Vagina (tissue), 2 donors: Measurements from ENCODE around the gene KRT71.

Experiments used
- CTCF ChIP-seq, 3 experiments: fragments of 450-650 bp in 2 of 3; fragments of 200-600 bp in 1 of 3; sonication (generic) in 1 of 3; IDR thresholded peaks; one replicate each; pipeline ENCODE4 v1.5.1; 2017 to 2019; ENCODE audit warnings: antibody characterized with exemption in 3 of 3, mild to moderate bottlenecking in 2 of 3, moderate library complexity in 2 of 3
- POLR2A ChIP-seq, 2 donors: fragments of 450-650 bp; IDR thresholded peaks; one replicate each; pipeline ENCODE4 v1.6.1; 2017; ENCODE audit warnings: antibody characterized with exemption in 2 of 2, mild to moderate bottlenecking in 2 of 2, moderate library complexity in 2 of 2
- POLR2AphosphoS5 ChIP-seq, 2 donors: sonication (generic); formaldehyde crosslinking; IDR thresholded peaks; one replicate each; pipeline ENCODE4 v1.9.0; 2017; ENCODE audit warnings: antibody characterized with exemption in 2 of 2, mild to moderate bottlenecking in 2 of 2, low read depth in 1 of 2; ENCODE audit not compliant: insufficient read depth in 1 of 2

- TF ChIP-seq CTCF (IDR thresholded peaks at IDR 0.05): no peak
- TF ChIP-seq POLR2A (IDR thresholded peaks at IDR 0.05): no peak
- no peak for TF ChIP-seq POLR2AphosphoS5 (IDR thresholded peaks at IDR 0.05; ENCODE audit: insufficient read depth in 1 of 2, low read depth in 1 of 2)
Measured at GRCh38 chr12:52541709-52542108, 11.2 kb downstream of the KRT71 start.
